Right lobe of liver (tissue), 6 donors: ENCODE results near the gene CRTC1. TPM values are rescaled to one million over a fixed set of nuclear protein-coding genes. Genes with fewer than 3 reads are reported as not detected.

Experiments
- ATAC-seq, 4 donors: fragments of 200-7000 bp; cut with Tn5 transposase; one replicate each; pipeline ENCODE4 v1.9.1; 2020; ENCODE audit warnings: mild to moderate bottlenecking in 4 of 4, moderate library complexity in 4 of 4
- DNase-seq, 3 donors: peaks; one replicate each; pipeline ENCODE4 v3.0.0-alpha.2; 2020
- H3K27ac ChIP-seq, 3 donors: fragments of 200-600 bp; one replicate each; pipeline ENCODE4 v1.8.0; 2022
- H3K27me3 ChIP-seq, 2 donors: fragments of 200-600 bp; one replicate each; pipeline ENCODE4 v1.8.0; 2022
- H3K36me3 ChIP-seq, 4 donors: fragments of 200-600 bp; sonication (generic) in 1 of 4; one replicate each; pipeline versions ENCODE4 v1.5.1 to v1.8.0; 2017 to 2022; ENCODE audit warnings: control low read depth in 1 of 4
- H3K4me1 ChIP-seq, 4 donors: fragments of 200-600 bp; sonication (generic) in 1 of 4; one replicate each; pipeline versions ENCODE4 v1.5.1 to v1.8.0; 2017 to 2022; ENCODE audit warnings: control low read depth in 1 of 4
- H3K4me3 ChIP-seq, 3 donors: fragments of 200-600 bp; one replicate each; pipeline ENCODE4 v1.8.0; 2022
- H3K9me3 ChIP-seq, 4 donors: fragments of 200-600 bp; sonication (generic) in 1 of 4; one replicate each; pipeline versions ENCODE4 v1.5.1 to v1.8.0; 2017 to 2022; ENCODE audit warnings: control low read depth in 1 of 4
- CTCF ChIP-seq, 4 donors: fragments of 200-600 bp in 3 of 4; fragments of 450-650 bp in 1 of 4; IDR thresholded peaks; one replicate each; pipeline versions ENCODE4 v1.5.1 to v1.8.0; 2016 to 2022; ENCODE audit warnings: antibody characterized with exemption in 4 of 4, mild to moderate bottlenecking in 2 of 4
- POLR2A ChIP-seq: fragments of 450-650 bp; IDR thresholded peaks from one replicate; pipeline ENCODE4 v1.6.1; 2017; ENCODE audit warnings: antibody characterized with exemption, mild to moderate bottlenecking
- WGBS: methylation state at CpG from one replicate; pipeline ENCODE4 v1.1.6; 2018; ENCODE audit warnings: low coverage, low lambda C conversion rate; ENCODE audit not compliant: insufficient coverage; ENCODE audit errors: missing lambda C conversion rate; 5-methylcytosine and 5-hydroxymethylcytosine counted together
- intact Hi-C, 2 donors: fragments of 100-400 bp; cut with DNase I; formaldehyde crosslinking; loops; one replicate each; pipeline versions ENCODE4 v1.11.2 to v1.14.1; 2022
- total RNA-seq, 6 experiments: library from RNA; depleted of rRNA in 2 of 6; stranded (reverse); fragments of >200 nt in 2 of 6; fragmentation: NEBNext Ultra II Directional in 3 of 6; extraction: Animal tissue kit (Norgen Biotek cat#: 25700) in 3 of 6; gene quantifications; one replicate each; pipeline versions ENCODE4 v1.1.0 to v1.2.4, GENCODE V29; 2016 to 2023
- donor health status: DM: no; HTN: yes; CAD: no.
- donor health status: DM: no; HTN: no; CAD: no.
- donor health status: DM: no; HTN: no; CAD: no.
- donor health status: DM: no; HTN: yes; CAD: no.
- donor health status: DM: no; HTN: yes; CAD: no.

CRTC1 gene
- total RNA-seq, 6 experiments from 2014 or later: 1.7 to 7.2 (median 4.9) TPM

GRCh38 chr19:18773682-18774081, 90.2 kb downstream of the CRTC1 start:
- ATAC-seq: no peak
- no peaks in the 10 kb centered on the region for H3K9me3 ChIP-seq
- intact Hi-C loops: no loop called here
- no peak for TF ChIP-seq CTCF (IDR thresholded peaks at IDR 0.05)
- DNase-seq: no peak
- H3K27me3 ChIP-seq: no peaks in the 10 kb centered on the region
- 89% methylated on average over 4 of the region's 9 CpGs for WGBS
- no peak overlapping the region for H3K27ac ChIP-seq
- no peak overlapping the region for H3K4me3 ChIP-seq
- no peaks in the 10 kb centered on the region for H3K4me1 ChIP-seq
- H3K36me3 ChIP-seq: no peaks in the 10 kb centered on the region

- Histone ChIP-seq H3K4me1 (no peaks in the 10 kb centered on the region), H3K27ac (no peak overlapping the region), H3K36me3 (no peaks in the 10 kb centered on the region), H3K4me3 (no peak overlapping the region), H3K27me3 (no peaks in the 10 kb centered on the region), H3K9me3 (no peaks in the 10 kb centered on the region)
- WGBS: no CpG with 5 or more reads among the region's 11 CpGs
- ATAC-seq: no peak
- DNase-seq: no peak
- intact Hi-C loops: no loop called here
- no peak for TF ChIP-seq CTCF (IDR thresholded peaks at IDR 0.05)
- TF ChIP-seq POLR2A: no peak
Measured at GRCh38 chr19:18774107-18774506, 90.6 kb downstream of the CRTC1 start.

- no CpG with 5 or more reads among the region's 40 CpGs for WGBS
- Histone ChIP-seq H3K36me3 (no peaks in the 10 kb centered on the region), H3K27ac (no peak overlapping the region), H3K4me3 (no peak overlapping the region), H3K4me1 (no peaks in the 10 kb centered on the region), H3K9me3 (no peaks in the 10 kb centered on the region), H3K27me3 (no peaks in the 10 kb centered on the region)
- intact Hi-C loops: loop anchor here in 1 of 2 donors (5.0 kb wide), 1 partner anchor 82 kb away; no protein-coding TSS in a partner anchor
- ATAC-seq (no peak), DNase-seq (no peak)
- TF ChIP-seq POLR2A: no peak
- no peak for TF ChIP-seq CTCF (IDR thresholded peaks at IDR 0.05)
Measured at GRCh38 chr19:18774782-18775444, 91.4 kb downstream of the CRTC1 start.

- TF ChIP-seq CTCF (IDR thresholded peaks at IDR 0.05) (no peak), POLR2A (no peak)
- Histone ChIP-seq H3K36me3 (no peaks in the 10 kb centered on the region), H3K9me3 (no peaks in the 10 kb centered on the region), H3K4me1 (no peaks in the 10 kb centered on the region), H3K4me3 (no peak overlapping the region), H3K27ac (no peak overlapping the region), H3K27me3 (no peaks in the 10 kb centered on the region)
- ATAC-seq (peak in 2 of 4 donors; percentile 4 to 5), DNase-seq (no peak)
- intact Hi-C loops: loop anchor here in 1 of 2 donors (5.0 kb wide), 1 partner anchor 82 kb away; no protein-coding TSS in a partner anchor
- WGBS: 0% methylated on average over 2 of the region's 33 CpGs
Measured at GRCh38 chr19:18775586-18776287, 92.3 kb downstream of the CRTC1 start.
